Glomerular visceral epithelial cell (primary cell): ENCODE data around the gene AMN1.
A peak's percentile ranks its signal among the peaks of the same experiment; 100 is the strongest.
"Not testable (repeated sequence)": the region's sequence is repeated elsewhere in the genome, so short reads cannot be mapped to it uniquely, and the experiment has no call there.

Experiments
- DNase-seq: peaks from one replicate; pipeline ENCODE4 v3.0.0-alpha.2; 2016; ENCODE audit errors: extremely low spot score

The AMN1 gene

GRCh38 chr12:31728917-31729640, at the start of gene AMN1:
TSS of gene AMN1 (minus strand) at chr12:31729021. CDS start at chr12:31729008, 13 bp downstream.
- DNase-seq: peak; percentile 99

- no peak for DNase-seq
These were observed 45.0 kb upstream of the AMN1 start for GRCh38 chr12:31773867-31774266.

- DNase-seq: no peak
These were observed 44.5 kb upstream of the AMN1 start for GRCh38 chr12:31773223-31773750.

GRCh38 chr12:31772685-31773222, 43.9 kb upstream of the AMN1 start:
- no peak for DNase-seq

GRCh38 chr12:31772186-31772585, 43.4 kb upstream of the AMN1 start:
- DNase-seq: no peak

GRCh38 chr12:31768046-31768445, 39.2 kb upstream of the AMN1 start:
- DNase-seq: no peak

GRCh38 chr12:31765931-31766330, 37.1 kb upstream of the AMN1 start:
- no peak for DNase-seq

- DNase-seq: no peak
These were observed 31.0 kb upstream of the AMN1 start for GRCh38 chr12:31759632-31760459.

- not testable (repeated sequence) for DNase-seq
These were observed 29.5 kb upstream of the AMN1 start for GRCh38 chr12:31758297-31758696.

- DNase-seq: peak; percentile 58
These were observed 28.2 kb upstream of the AMN1 start for GRCh38 chr12:31756977-31757420.

GRCh38 chr12:31752450-31752849, 23.6 kb upstream of the AMN1 start:
- no peak for DNase-seq

- no peak for DNase-seq
These were observed 22.3 kb upstream of the AMN1 start for GRCh38 chr12:31751085-31751484.

- no peak for DNase-seq
These were observed 21.9 kb upstream of the AMN1 start for GRCh38 chr12:31750747-31751039.

GRCh38 chr12:31749024-31749704, 20.3 kb upstream of the AMN1 start:
- peak; percentile 92 for DNase-seq

GRCh38 chr12:31745242-31745641, 16.4 kb upstream of the AMN1 start:
- DNase-seq: no peak

- DNase-seq: not testable (repeated sequence)
These were observed 15.5 kb upstream of the AMN1 start for GRCh38 chr12:31744363-31744762.

GRCh38 chr12:31742891-31743290, 14.1 kb upstream of the AMN1 start:
- no peak for DNase-seq

GRCh38 chr12:31740628-31741027, 11.8 kb upstream of the AMN1 start:
- no peak for DNase-seq

GRCh38 chr12:31737763-31738162, 8.9 kb upstream of the AMN1 start:
- DNase-seq: no peak

GRCh38 chr12:31737345-31737744, 8.5 kb upstream of the AMN1 start:
- no peak for DNase-seq

GRCh38 chr12:31736472-31736871, 7.7 kb upstream of the AMN1 start:
- DNase-seq: peak; percentile 78
